ENCODE measurements around the gene TIMM22.

TIMM22 gene

GRCh38 chr17:1007310-1008007 lies 10.5 kb downstream of the TIMM22 start:
- no peak for TF ChIP-seq CTCF (IDR thresholded peaks at IDR 0.05; ENCODE audit: insufficient read depth, missing control alignments)
- FAIRE-seq (no peak), DNase-seq (ENCODE audit: insufficient read length, low spot score) (no peak)

- FAIRE-seq (no peak), DNase-seq (ENCODE audit: insufficient read length, low spot score) (no peak)
- no peak for TF ChIP-seq CTCF (IDR thresholded peaks at IDR 0.05; ENCODE audit: insufficient read depth, missing control alignments)
These were observed 11.3 kb downstream of the TIMM22 start for GRCh38 chr17:1008008-1008761.

GRCh38 chr17:1009229-1010085 lies 12.5 kb downstream of the TIMM22 start:
- no peak for FAIRE-seq
- TF ChIP-seq CTCF (IDR thresholded peaks at IDR 0.05; ENCODE audit: insufficient read depth, missing control alignments): no peak
- no peak for DNase-seq (ENCODE audit: insufficient read length, low spot score)

GRCh38 chr17:1010086-1010450 lies 13.1 kb downstream of the TIMM22 start:
- TF ChIP-seq CTCF (IDR thresholded peaks at IDR 0.05; ENCODE audit: insufficient read depth, missing control alignments): no peak
- FAIRE-seq (no peak), DNase-seq (ENCODE audit: insufficient read length, low spot score) (no peak)

- no peak for TF ChIP-seq CTCF (IDR thresholded peaks at IDR 0.05; ENCODE audit: insufficient read depth, missing control alignments)
- DNase-seq (ENCODE audit: insufficient read length, low spot score): no peak
- FAIRE-seq: no peak
These were observed 13.7 kb downstream of the TIMM22 start for GRCh38 chr17:1010586-1010985.

GRCh38 chr17:1011138-1011537 lies 14.2 kb downstream of the TIMM22 start:
- no peak for TF ChIP-seq CTCF (IDR thresholded peaks at IDR 0.05; ENCODE audit: insufficient read depth, missing control alignments)
- DNase-seq (ENCODE audit: insufficient read length, low spot score): no peak
- no peak for FAIRE-seq
